Stimulated activated CD8-positive, alpha-beta memory T cell treated with anti-CD3 and anti-CD28 coated beads, Interleukin-2, amount 100 ng/mL, for 1 hour (primary cell): ENCODE results near the gene DOCK11.

Experiments
- DNase-seq, 2 donors: peaks; one replicate each; pipeline ENCODE4 v3.0.0-alpha.2; 2020; ENCODE audit warnings: low read depth in 2 of 2

Gene DOCK11

GRCh38 chrX:118627084-118627758, 131.6 kb downstream of the DOCK11 start:
- no peak for DNase-seq

- no peak for DNase-seq
Observed at GRCh38 chrX:118630848-118631247, 135.2 kb downstream of the DOCK11 start.

- DNase-seq, result no peak
Observed at GRCh38 chrX:118631586-118631985, 136.0 kb downstream of the DOCK11 start.

GRCh38 chrX:118632862-118633261, 137.2 kb downstream of the DOCK11 start:
- no peak for DNase-seq

GRCh38 chrX:118633530-118633929, 137.9 kb downstream of the DOCK11 start:
- DNase-seq, result no peak

- no peak for DNase-seq
Observed at GRCh38 chrX:118634336-118634735, 138.7 kb downstream of the DOCK11 start.

- DNase-seq, result no peak
Observed at GRCh38 chrX:118637997-118638396, 142.4 kb downstream of the DOCK11 start.

GRCh38 chrX:118644378-118644777, 148.8 kb downstream of the DOCK11 start:
- DNase-seq, result no peak

GRCh38 chrX:118652717-118653116, 157.1 kb downstream of the DOCK11 start:
- DNase-seq, result no peak

GRCh38 chrX:118654331-118654730, 158.7 kb downstream of the DOCK11 start:
- no peak for DNase-seq

- no peak for DNase-seq
Observed at GRCh38 chrX:118655561-118656246, 160.1 kb downstream of the DOCK11 start.

- DNase-seq, result no peak
Observed at GRCh38 chrX:118657413-118657812, 161.8 kb downstream of the DOCK11 start.

GRCh38 chrX:118660085-118660484, 164.5 kb downstream of the DOCK11 start:
- DNase-seq, result no peak

GRCh38 chrX:118665204-118665603, 169.6 kb downstream of the DOCK11 start:
- DNase-seq, result no peak

GRCh38 chrX:118666521-118666920, 170.9 kb downstream of the DOCK11 start:
- DNase-seq, result no peak

- DNase-seq, result no peak
Observed at GRCh38 chrX:118669435-118669834, 173.8 kb downstream of the DOCK11 start.

GRCh38 chrX:118675326-118675965, 179.8 kb downstream of the DOCK11 start:
- DNase-seq, result no peak

GRCh38 chrX:118675966-118676349, 180.3 kb downstream of the DOCK11 start:
- no peak for DNase-seq

- no peak for DNase-seq
Observed at GRCh38 chrX:118677318-118677717, 181.7 kb downstream of the DOCK11 start.

- DNase-seq, result no peak
Observed at GRCh38 chrX:118679290-118679689, 183.7 kb downstream of the DOCK11 start.

GRCh38 chrX:118682258-118683014, 186.8 kb downstream of the DOCK11 start:
- no peak for DNase-seq

GRCh38 chrX:118685393-118685792, 189.8 kb downstream of the DOCK11 start:
- no peak for DNase-seq
